ENCODE results near the gene CPHXL2.

CPHXL2 gene

GRCh38 chr16:75618780-75619179 lies 58.0 kb downstream of the CPHXL2 start:
- TF ChIP-seq MAX (IDR thresholded peaks at IDR 0.05) = no peak
- TF ChIP-seq EP300 (IDR thresholded peaks at IDR 0.05; ENCODE audit: borderline replicate concordance) = no peak
- TF ChIP-seq YY1 (IDR thresholded peaks at IDR 0.05; ENCODE audit: low read depth) = no peak
- no peak for TF ChIP-seq REST (IDR thresholded peaks at IDR 0.05; ENCODE audit: low read depth)
- TF ChIP-seq CREB1 (IDR thresholded peaks at IDR 0.05; ENCODE audit: low read depth) = no peak
- no peak for TF ChIP-seq FOXM1 (IDR thresholded peaks at IDR 0.05; ENCODE audit: borderline replicate concordance, low read depth)
- no peak for TF ChIP-seq CEBPB (IDR thresholded peaks at IDR 0.05)
- TF ChIP-seq NFIC (IDR thresholded peaks at IDR 0.05) = no peak
- TF ChIP-seq TEAD4 (IDR thresholded peaks at IDR 0.05) = no peak
- no peak for TF ChIP-seq ZBTB7A (IDR thresholded peaks at IDR 0.05; ENCODE audit: low read depth)
- no peak for TF ChIP-seq EGR1 (IDR thresholded peaks at IDR 0.05)
- no peak for TF ChIP-seq TCF12 (IDR thresholded peaks at IDR 0.05; ENCODE audit: low read depth)
- TF ChIP-seq USF1 (IDR thresholded peaks at IDR 0.05) = no peak
- no peak for TF ChIP-seq TAF1 (IDR thresholded peaks at IDR 0.05; ENCODE audit: low read depth)
- TF ChIP-seq RAD21 (IDR thresholded peaks at IDR 0.05; ENCODE audit: low read depth) = no peak

GRCh38 chr16:75617121-75617520 lies 59.7 kb downstream of the CPHXL2 start:
- TF ChIP-seq CREB1 (IDR thresholded peaks at IDR 0.05; ENCODE audit: low read depth) = no peak
- TF ChIP-seq USF1 (IDR thresholded peaks at IDR 0.05) = no peak
- TF ChIP-seq TCF12 (IDR thresholded peaks at IDR 0.05; ENCODE audit: low read depth) = no peak
- no peak for TF ChIP-seq ZBTB7A (IDR thresholded peaks at IDR 0.05; ENCODE audit: low read depth)
- TF ChIP-seq NFIC (IDR thresholded peaks at IDR 0.05) = no peak
- TF ChIP-seq RAD21 (IDR thresholded peaks at IDR 0.05; ENCODE audit: low read depth) = no peak
- TF ChIP-seq FOXM1 (IDR thresholded peaks at IDR 0.05; ENCODE audit: borderline replicate concordance, low read depth) = no peak

- no peak for TF ChIP-seq CREB1 (IDR thresholded peaks at IDR 0.05; ENCODE audit: low read depth)
- no peak for TF ChIP-seq TEAD4 (IDR thresholded peaks at IDR 0.05)
- no peak for TF ChIP-seq CEBPB (IDR thresholded peaks at IDR 0.05)
- no peak for TF ChIP-seq YY1 (IDR thresholded peaks at IDR 0.05; ENCODE audit: low read depth)
- TF ChIP-seq RAD21 (IDR thresholded peaks at IDR 0.05; ENCODE audit: low read depth) = no peak
- TF ChIP-seq MAX (IDR thresholded peaks at IDR 0.05) = no peak
- no peak for TF ChIP-seq EGR1 (IDR thresholded peaks at IDR 0.05)
- TF ChIP-seq TAF1 (IDR thresholded peaks at IDR 0.05; ENCODE audit: low read depth) = no peak
- no peak for TF ChIP-seq NFIC (IDR thresholded peaks at IDR 0.05)
- TF ChIP-seq TCF12 (IDR thresholded peaks at IDR 0.05; ENCODE audit: low read depth) = no peak
- TF ChIP-seq EP300 (IDR thresholded peaks at IDR 0.05; ENCODE audit: borderline replicate concordance) = no peak
- TF ChIP-seq ZBTB7A (IDR thresholded peaks at IDR 0.05; ENCODE audit: low read depth) = no peak
- no peak for TF ChIP-seq USF1 (IDR thresholded peaks at IDR 0.05)
- TF ChIP-seq FOXM1 (IDR thresholded peaks at IDR 0.05; ENCODE audit: borderline replicate concordance, low read depth) = no peak
- no peak for TF ChIP-seq REST (IDR thresholded peaks at IDR 0.05; ENCODE audit: low read depth)
Observed at GRCh38 chr16:75616521-75617010, 60.2 kb downstream of the CPHXL2 start.

GRCh38 chr16:75615619-75616018 lies 61.2 kb downstream of the CPHXL2 start:
- no peak for TF ChIP-seq YY1 (IDR thresholded peaks at IDR 0.05; ENCODE audit: low read depth)

- no peak for TF ChIP-seq FOXM1 (IDR thresholded peaks at IDR 0.05; ENCODE audit: borderline replicate concordance, low read depth)
- no peak for TF ChIP-seq EGR1 (IDR thresholded peaks at IDR 0.05)
- no peak for TF ChIP-seq CEBPB (IDR thresholded peaks at IDR 0.05)
- TF ChIP-seq CREB1 (IDR thresholded peaks at IDR 0.05; ENCODE audit: low read depth) = no peak
- no peak for TF ChIP-seq TEAD4 (IDR thresholded peaks at IDR 0.05)
- TF ChIP-seq TAF1 (IDR thresholded peaks at IDR 0.05; ENCODE audit: low read depth) = no peak
- no peak for TF ChIP-seq MAX (IDR thresholded peaks at IDR 0.05)
- TF ChIP-seq RAD21 (IDR thresholded peaks at IDR 0.05; ENCODE audit: low read depth) = no peak
- no peak for TF ChIP-seq USF1 (IDR thresholded peaks at IDR 0.05)
- no peak for TF ChIP-seq YY1 (IDR thresholded peaks at IDR 0.05; ENCODE audit: low read depth)
- TF ChIP-seq TCF12 (IDR thresholded peaks at IDR 0.05; ENCODE audit: low read depth) = no peak
- TF ChIP-seq REST (IDR thresholded peaks at IDR 0.05; ENCODE audit: low read depth) = no peak
- TF ChIP-seq ZBTB7A (IDR thresholded peaks at IDR 0.05; ENCODE audit: low read depth) = no peak
- no peak for TF ChIP-seq EP300 (IDR thresholded peaks at IDR 0.05; ENCODE audit: borderline replicate concordance)
- no peak for TF ChIP-seq NFIC (IDR thresholded peaks at IDR 0.05)
Observed at GRCh38 chr16:75614066-75614897, 62.5 kb downstream of the CPHXL2 start.
